ENCODE measurements around the gene TNRC18.

Gene TNRC18

GRCh38 chr7:5451391-5451790 lies 27.8 kb upstream of the TNRC18 start:
- no peak overlapping the region for H3K4me3 ChIP-seq (ENCODE audit: control insufficient read depth, low read depth, low read length)
- TF ChIP-seq CTCF (conservative IDR thresholded peaks at IDR 0.05; ENCODE audit: control insufficient read depth, insufficient read depth, low read depth, low read length), result no peak
- DNase-seq (ENCODE audit: low read depth), result no peak

- peak; percentile 40 for TF ChIP-seq CTCF (conservative IDR thresholded peaks at IDR 0.05; ENCODE audit: control insufficient read depth, insufficient read depth, low read depth, low read length)
- no peak overlapping the region for H3K4me3 ChIP-seq (ENCODE audit: control insufficient read depth, low read depth, low read length)
- DNase-seq (ENCODE audit: low read depth), result no peak
Measured at GRCh38 chr7:5450549-5451327, 27.1 kb upstream of the TNRC18 start.

- no peak overlapping the region for H3K4me3 ChIP-seq (ENCODE audit: control insufficient read depth, low read depth, low read length)
- DNase-seq (ENCODE audit: low read depth), result no peak
- no peak for TF ChIP-seq CTCF (conservative IDR thresholded peaks at IDR 0.05; ENCODE audit: control insufficient read depth, insufficient read depth, low read depth, low read length)
Measured at GRCh38 chr7:5448378-5449037, 24.9 kb upstream of the TNRC18 start.

- no peak for DNase-seq (ENCODE audit: low read depth)
- no peak overlapping the region for H3K4me3 ChIP-seq (ENCODE audit: control insufficient read depth, low read depth, low read length)
- TF ChIP-seq CTCF (conservative IDR thresholded peaks at IDR 0.05; ENCODE audit: control insufficient read depth, insufficient read depth, low read depth, low read length), result no peak
Measured at GRCh38 chr7:5445981-5446594, 22.5 kb upstream of the TNRC18 start.

GRCh38 chr7:5443678-5444077 lies 20.0 kb upstream of the TNRC18 start:
- H3K4me3 ChIP-seq (ENCODE audit: control insufficient read depth, low read depth, low read length), result no peak overlapping the region
- no peak for TF ChIP-seq CTCF (conservative IDR thresholded peaks at IDR 0.05; ENCODE audit: control insufficient read depth, insufficient read depth, low read depth, low read length)
- no peak for DNase-seq (ENCODE audit: low read depth)

- no peak for DNase-seq (ENCODE audit: low read depth)
- H3K4me3 ChIP-seq (ENCODE audit: control insufficient read depth, low read depth, low read length), result no peak overlapping the region
- no peak for TF ChIP-seq CTCF (conservative IDR thresholded peaks at IDR 0.05; ENCODE audit: control insufficient read depth, insufficient read depth, low read depth, low read length)
Measured at GRCh38 chr7:5442757-5443305, 19.2 kb upstream of the TNRC18 start.

Measured in fibroblast of mammary gland (primary cell).